ENCODE measurements around the gene LGALS9B. TPM values are rescaled to one million over a fixed set of nuclear protein-coding genes. Genes with fewer than 3 reads are reported as not detected.
A peak's percentile ranks its signal among the peaks of the same experiment; 100 is the strongest.
"Not testable (repeated sequence)": the region's sequence is repeated elsewhere in the genome, so short reads cannot be mapped to it uniquely, and the experiment has no call there.

Gene LGALS9B
- total RNA-seq, 1 donor from 2014 or later = 10.9 TPM

DNA sequence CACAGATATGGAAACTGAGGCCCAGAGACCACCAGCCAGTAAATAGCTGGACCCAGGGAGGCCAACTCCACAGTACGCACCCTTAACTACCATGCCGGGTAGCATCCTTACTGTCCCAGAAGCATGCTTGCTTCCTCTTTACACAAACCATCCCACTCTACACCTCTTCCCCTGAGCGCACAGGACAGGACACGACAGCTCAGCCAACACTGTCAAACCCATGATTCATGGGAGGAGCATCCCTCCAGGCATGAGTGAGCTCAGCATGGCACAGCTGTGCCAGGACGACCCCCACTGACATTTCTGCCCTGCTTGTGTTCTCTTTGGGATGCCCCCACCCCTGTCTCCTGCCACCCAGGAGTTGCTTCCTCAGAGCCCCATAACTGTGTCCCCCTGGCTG lies 340 bp downstream of the LGALS9B start:
- not testable (repeated sequence) for DNase-seq (ENCODE audit: low spot score)

DNA sequence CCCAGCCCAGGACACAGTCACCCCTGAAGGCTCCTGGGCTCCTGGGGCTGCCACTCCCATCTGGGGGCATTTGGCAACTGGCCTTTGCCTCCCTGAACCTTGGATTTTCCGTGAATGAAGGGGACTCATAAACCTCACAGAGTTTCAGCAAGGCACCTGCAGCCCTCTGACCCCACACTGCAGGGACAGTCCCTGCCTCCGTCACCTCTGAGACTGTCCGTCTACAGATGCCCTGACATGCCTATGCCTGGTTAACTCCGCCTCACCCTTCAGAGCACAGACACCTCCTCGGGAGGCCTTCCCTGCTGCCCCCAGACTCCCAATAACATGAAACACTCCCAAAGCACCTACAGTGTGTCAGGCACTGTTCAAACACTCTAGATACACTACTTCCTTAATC lies 786 bp downstream of the LGALS9B start:
- DNase-seq (ENCODE audit: low spot score) = not testable (repeated sequence)

DNA sequence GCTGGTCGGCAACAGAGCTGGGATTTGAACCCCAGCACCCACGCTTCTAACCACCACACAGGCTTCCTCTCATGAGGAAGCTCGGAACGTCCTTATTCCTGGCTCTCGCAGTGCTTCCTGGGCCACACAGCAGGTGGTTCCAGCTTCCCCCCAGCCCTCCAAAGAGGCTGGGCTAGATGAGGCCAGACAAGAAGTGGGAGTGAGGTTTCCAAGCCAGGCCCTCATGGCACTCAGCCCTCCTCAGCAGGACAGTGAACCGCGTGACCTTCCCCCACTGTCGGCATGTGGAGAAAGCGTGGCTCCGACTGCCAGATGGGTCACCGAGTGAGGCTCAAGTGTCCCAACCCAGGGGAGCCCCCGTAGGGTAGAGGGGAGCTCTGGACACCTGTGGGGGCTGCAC lies 1.8 kb downstream of the LGALS9B start:
- not testable (repeated sequence) for DNase-seq (ENCODE audit: low spot score)

DNA sequence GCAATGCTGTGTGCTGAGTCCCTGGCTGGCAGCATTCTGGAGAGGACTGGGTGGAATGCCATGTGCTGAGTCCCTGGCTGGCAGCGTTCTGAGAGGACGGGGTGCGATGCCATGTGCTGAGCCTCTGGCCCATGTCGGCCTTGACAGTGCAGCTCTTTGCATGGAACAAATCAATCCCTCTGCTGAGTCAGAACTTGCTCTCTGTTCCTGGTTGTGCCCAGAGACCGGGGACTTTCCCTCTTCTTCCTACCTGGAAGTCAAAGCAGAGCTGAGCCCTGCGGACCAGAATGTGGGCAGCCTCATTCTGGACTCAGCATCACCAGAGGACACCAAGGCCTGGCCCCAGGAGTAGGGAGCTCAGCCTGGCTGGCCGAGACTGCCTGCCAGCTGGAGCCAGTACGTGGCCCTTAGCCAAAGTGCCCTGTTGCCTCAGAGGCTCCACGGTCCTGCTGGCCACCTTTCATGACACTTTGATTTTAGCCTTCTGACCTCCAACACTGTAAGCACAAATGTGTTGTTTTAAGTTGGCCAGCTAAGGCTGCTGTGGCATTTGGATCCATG lies 2.4 kb downstream of the LGALS9B start:
- DNase-seq (ENCODE audit: low spot score) = peak; percentile 41

DNA sequence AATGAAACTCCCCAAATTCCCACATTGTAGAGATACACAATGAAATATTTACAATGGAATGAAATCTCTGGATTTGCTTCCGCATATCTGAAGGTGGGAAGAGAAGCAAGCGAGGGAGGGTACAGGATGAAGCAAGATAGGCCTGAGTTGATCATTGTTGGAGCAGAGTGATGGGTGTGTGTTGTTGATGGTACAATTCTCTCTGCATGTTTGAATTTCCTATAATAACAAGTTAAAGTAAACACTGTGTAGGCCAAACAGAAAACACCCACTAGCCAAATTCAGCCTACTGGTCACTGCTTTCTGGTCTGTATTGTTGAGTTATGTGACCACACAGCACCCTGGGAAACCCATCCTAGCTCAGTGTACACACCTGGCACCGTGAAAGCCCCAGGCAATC lies 5.2 kb downstream of the LGALS9B start:
- DNase-seq (ENCODE audit: low spot score) = not testable (repeated sequence)

DNA sequence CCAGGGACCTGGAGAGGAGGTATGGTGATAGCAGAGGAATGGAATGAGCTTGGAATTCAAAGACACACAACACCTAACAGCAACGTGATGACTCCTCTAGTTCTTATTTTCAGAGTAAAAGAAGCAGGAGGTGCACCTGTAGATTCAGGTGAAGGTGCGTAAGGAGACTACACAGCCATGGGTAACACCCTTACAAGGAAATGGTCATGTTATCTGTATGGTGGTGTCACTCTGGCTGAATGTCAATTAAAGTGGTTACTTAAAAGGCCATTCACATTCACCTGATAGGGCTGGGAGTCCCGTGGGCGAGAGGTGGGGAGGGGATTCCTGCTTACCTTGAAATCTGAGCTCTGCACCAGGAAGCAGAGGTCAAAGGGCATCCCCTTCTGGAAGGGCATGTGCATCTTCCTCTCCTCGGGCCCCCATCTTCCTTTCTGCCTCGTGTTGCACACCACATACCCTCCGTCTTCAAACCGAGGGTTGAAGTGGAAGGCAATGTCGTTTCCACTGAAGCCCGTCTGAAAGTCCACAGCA lies 9.4 kb downstream of the LGALS9B start:
- DNase-seq (ENCODE audit: low spot score) = not testable (repeated sequence)

DNA sequence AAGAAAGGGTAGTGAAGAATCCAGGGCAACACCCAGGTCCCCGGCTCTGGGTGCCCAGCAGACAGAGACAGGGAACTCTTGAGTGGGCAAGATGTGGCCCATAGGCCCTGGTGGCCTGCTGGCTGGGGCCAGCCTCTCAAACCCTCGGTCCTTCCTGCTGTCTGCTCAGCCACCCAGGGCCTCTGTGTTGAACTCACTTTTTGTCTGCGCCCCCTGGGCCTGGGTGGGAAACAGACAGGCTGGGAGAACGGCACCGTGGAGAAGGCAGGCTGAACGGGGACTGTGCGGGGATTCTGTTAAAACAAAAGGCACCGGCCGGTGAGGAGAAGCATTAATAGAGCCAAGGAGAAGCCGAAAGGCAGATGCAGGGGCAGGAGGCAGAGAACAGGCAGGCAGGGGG lies 12.2 kb downstream of the LGALS9B start:
- not testable (repeated sequence) for DNase-seq (ENCODE audit: low spot score)

DNA sequence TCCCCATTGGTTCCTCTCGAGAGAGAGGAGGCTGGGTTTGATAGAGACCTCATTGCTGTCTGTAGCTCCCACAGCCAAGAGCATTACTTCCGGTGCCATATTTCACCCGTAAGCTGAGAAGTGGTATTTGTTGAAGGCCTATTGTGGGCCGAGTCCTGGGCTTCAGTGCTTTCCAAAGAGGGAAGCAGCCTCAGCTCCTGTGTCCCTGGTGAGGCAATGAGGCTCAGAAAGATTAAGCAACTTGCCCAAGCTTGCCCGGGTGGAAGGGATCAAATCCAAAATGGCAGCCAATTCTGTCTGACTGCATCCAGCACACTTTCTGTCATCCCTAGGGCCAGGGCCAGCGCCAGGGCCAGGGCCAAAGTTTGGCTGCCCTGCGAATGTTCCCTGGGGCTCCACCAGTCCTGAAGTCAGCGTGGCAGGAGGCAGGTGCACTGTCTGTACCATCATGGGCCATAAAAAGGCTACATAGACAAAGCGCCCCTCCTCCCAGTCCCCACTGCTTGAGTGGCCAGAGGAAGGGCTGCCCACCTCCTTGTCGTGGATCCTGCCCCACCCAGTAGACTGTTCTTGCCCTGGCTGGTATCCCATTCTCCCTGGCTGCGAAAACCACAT lies 13.4 kb downstream of the LGALS9B start:
- not testable (repeated sequence) for DNase-seq (ENCODE audit: low spot score)

DNA sequence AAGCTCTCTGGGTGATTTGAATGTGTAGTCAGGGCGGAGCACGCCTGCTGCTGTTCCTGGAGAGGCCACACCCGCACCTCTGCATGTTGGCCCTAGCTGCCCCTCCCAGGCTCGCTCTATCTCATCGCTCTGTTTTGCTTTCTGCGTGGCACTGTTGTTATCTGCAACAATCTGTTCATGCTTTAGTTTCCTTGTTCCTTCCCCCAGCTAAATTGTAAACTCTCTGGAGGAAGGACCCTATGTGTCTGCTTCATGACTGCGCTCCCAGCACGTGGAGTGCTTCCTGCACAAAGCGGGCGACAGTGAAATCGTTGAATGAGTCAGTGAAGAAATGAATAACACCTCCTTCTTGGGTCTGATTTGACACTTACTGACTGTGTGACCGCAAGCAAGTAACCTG lies 16.5 kb downstream of the LGALS9B start:
- DNase-seq (ENCODE audit: low spot score) = not testable (repeated sequence)

DNA sequence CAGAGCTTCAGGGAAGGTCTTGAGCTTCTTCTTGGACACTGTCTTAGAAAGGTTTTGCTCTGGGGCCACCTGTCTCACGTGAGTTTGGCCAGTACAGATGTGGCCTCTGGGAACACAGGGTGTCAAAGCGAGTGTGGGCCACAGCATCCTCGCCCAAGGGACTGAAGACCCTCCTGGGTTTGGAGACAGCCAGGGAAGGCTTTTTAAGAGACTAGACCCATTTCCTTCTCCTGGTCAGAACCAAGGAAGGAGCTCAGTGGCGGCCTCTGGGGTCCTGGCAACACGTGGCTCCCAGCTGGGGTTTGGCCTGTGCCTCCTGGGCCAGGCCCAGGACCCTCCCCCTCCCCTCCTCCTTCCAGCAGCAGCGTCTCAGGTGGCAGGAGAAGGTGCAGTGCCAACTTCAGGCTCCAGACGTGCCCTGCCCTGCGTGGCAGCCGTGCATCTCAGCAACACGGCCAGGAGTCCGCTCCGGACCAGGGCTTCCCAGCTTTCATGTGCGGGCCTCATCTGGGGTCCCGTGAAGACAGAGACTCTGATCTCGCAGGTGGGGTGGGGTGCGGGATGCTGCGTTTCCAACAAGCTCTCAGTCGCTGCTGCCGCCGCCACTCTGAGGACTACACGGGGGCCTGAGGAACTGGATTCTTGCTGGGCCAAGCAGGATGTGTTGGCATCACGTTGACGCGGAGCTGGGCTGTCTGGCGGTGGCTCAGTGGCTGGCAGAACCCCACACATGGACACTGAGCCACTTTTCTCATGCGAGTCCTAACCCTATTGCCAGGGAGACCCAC lies 19.6 kb downstream of the LGALS9B start:
- DNase-seq (ENCODE audit: low spot score) = not testable (repeated sequence)

DNA sequence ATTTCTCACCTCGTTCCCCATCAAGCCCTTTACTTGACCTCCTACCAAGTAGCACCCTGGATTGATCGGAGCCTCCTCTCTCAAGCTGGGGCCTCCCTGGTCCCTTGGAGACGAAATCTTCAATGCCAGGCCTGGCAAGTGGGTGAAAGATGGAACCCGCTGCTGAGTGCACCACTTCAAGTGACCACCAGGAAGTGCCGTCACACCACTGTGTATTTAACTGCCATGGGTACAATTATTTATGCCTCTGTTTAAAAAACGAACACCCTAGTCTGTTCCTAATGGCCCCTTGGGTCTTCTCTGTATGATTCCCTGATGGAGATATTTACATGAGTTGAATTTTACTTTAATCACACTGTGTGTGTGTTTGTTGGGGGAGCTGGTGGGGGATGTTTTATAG lies 20.4 kb downstream of the LGALS9B start:
- not testable (repeated sequence) for DNase-seq (ENCODE audit: low spot score)

DNA sequence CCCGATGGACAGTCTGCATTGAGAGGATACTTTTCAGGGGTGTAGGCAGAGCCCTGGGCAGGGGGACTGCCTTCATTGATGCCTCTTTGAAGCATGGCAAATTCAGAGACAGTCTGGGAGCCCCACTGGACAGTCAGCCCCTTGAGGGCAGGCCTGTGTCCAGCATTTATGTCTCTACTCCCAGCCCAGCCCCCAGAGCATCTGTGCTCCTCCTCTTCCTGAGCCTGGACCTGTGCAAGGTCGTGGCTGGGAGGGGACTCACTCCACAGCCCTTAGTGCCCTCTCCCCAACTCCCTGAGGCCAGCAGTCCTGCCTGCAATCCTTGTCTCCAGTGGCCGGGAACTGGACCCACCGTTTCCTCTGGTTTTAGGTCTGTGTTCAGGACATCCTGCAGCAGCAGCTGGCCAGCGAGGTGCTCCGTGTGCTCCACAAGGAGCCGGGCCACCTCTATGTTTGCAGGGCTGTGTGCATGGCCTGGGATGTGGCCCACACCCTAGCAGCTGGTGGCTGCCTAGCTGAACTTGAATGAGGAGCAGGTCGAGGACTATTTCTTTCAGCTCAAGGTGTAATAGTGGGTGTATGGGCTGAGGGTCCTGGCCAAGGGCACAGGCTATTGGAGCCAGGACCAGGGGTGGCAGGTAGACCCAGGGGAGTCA lies 22.6 kb downstream of the LGALS9B start:
- DNase-seq (ENCODE audit: low spot score) = not testable (repeated sequence)

DNA sequence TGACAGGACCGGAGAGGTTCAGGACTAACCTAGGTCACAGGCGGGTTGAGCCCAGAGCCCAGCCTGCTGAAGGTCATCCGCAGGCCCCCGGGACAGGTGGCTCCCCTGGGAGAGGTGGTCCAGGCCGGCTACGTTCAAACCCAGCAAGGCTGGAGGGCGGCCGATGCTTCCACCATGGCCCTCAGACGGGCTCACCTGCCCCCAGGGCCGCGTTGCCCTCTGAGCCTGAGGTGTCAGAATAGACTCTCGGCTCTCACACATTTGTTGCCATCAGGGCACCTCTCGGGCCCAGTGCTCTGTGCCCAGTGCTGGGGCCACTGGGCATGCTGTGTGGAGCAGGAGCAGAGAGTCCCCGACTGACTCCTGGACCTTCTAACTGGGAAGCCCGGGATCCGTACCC lies 23.2 kb downstream of the LGALS9B start:
- not testable (repeated sequence) for DNase-seq (ENCODE audit: low spot score)

DNA sequence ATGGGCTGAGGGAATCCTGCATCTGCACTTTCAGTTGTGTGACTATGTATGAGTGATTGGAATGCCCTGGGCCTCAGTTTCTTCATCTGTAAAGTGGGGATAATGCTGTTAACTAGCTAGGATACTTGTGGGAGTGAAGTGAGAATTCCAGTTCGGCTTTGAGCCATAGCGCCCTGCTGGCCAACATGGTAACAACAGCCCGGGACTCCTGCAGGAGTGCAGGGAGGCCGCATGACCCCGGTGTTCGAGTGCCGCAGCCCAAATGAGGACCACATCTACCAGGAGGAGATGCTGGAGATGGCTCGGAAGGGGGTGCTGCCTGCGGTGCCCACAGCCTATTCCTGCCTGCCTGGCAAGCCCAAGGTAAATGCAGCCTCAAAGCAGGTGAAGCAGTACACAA lies 23.7 kb downstream of the LGALS9B start:
- DNase-seq (ENCODE audit: low spot score) = not testable (repeated sequence)

DNA sequence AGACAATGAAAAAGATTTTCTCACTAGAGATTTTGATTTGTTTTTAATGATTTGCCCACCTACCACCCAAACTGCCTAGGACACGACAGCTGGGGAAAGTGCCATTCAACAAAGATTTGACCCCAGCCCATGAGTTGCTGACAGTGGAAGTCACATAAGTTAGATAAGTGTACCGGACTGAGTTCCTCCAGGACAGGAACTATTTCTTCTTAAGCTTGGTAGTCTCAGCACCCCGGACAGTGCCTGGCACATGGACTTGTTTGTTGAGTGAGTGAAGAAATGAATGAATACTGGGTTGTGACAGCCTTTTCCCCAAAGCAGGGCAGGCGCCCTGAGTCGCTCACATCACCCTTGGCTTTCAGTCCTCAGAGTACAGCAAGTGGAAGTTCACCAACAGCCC lies 26.7 kb downstream of the LGALS9B start:
- not testable (repeated sequence) for DNase-seq (ENCODE audit: low spot score)

DNA sequence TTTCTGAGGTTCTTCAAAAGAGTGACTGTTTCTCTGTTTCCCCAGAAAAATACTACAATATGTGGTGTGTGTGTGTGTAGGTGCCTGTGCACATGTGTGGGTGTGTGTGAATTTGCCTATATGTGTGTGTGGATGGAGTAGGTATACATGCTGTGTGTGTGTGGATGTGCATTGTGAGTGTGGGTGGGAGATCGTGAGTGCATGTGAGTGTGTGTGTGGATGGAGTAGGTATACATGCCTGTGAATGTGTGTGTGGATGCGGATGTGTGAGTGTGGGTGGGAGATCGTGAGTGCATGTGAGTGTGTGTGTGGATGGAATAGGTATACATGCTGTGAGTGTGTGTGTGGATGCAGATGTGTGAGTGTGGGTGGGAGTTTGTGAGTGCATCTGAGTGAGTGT lies 32.2 kb downstream of the LGALS9B start:
- DNase-seq (ENCODE audit: low spot score) = not testable (repeated sequence)

DNA sequence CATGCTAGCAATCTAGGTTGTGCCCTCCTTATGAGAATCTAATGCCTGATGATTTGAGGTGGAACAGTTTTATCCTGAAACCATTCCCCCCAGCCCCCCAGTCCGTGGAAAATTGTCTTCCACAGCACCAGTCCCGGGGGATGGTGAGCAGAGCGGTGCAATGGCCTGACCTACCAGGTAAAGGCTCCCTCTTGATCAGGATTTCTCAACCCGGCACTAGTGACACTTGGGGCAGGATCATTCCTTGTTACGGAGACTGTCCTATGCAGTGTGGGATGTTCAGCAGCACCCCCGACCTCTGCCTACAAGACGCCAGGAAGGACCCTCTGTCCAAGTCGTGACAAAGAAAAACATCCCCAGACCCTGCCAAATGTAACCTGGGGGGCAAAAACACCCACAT lies 34.0 kb downstream of the LGALS9B start:
- DNase-seq (ENCODE audit: low spot score) = not testable (repeated sequence)

DNA sequence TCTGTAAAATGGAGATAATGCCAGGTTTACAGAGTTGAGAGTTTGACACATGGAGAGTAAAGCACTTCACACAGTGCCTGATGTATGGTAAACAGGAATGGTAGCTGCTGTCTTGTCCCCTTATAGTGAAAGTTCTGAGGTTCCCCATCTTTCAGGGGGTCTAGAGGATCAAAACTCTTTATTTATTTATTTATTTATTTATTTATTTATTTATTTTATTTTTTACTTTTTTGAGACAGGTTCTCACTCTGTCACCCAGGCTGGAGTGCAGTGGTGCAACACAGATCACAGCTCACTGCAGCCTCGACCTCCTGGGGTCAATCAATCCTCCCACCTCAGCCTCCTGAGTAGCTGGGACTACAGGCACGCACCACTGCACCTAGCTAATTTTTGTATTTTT lies 40.1 kb downstream of the LGALS9B start:
- DNase-seq (ENCODE audit: low spot score) = not testable (repeated sequence)

DNA sequence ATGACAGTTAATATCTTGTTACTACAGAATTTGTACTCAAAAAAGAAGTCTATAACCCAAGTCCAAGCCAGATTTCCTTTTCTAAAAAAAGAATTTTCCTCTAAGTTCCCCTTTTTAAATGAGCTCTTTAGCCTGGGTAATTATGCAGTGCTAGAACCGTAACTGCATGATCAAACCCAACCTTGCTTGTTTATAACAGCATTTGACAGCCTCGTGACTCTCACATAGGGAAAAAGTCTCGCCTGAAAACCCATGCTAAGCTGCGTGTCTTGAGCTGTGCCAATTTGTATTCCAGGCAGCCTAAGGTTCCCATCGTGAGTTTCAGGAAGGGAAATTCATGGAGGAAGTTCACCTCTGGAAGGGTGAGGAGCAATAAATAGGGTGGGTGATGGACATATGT lies 44.5 kb downstream of the LGALS9B start:
- DNase-seq (ENCODE audit: low spot score) = not testable (repeated sequence)

DNA sequence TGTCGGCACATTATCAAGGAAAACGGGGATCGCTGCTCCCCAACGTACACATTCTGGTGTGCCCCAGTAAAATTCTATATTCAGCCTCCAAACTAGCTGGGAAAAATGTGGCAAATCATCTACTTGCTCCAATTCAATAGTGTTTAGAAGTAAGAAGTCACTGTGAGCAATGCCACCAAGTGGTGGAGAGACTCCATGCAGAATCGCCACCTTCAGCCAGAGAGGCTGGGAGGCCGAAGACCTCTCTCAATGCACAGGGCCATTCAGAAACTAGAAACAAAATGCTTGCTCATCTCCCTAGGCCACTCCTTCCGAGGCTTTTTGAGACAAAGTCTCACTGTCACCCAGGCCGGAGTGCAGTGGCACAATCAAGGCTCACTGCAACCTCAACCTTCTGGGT lies 48.5 kb downstream of the LGALS9B start:
- DNase-seq (ENCODE audit: low spot score) = not testable (repeated sequence)

DNA sequence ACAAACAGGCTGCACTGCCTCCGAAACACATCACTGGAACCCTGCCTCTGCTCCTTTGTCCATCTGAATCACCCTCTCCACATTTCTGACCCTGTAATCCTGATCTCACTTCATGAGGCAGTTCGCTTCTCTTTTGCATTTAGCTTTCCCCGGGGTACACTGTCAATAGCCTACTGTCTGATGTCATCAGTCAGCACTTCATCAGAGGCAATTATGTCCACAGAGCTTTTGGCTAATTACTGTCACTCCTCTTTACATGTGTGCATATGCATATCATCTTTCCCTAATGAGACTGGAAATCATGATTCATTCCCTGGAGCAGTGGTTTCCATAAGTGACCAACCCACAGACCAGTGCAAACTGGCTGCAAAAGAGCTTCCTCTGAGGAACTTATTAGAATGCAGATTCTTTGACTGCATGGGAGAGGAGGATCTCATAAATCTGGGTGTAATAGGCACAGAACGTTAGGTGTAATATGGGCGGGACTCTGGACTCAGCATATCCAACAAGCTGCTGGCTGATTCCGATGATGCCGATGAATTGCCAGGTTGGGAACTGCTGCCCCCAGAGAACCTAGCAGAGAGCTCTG lies 49.8 kb downstream of the LGALS9B start:
- DNase-seq (ENCODE audit: low spot score) = not testable (repeated sequence)

Measured in mucosa of gallbladder (tissue), 1 donor.